ENCODE results near the gene METTL25.

METTL25 gene

DNA sequence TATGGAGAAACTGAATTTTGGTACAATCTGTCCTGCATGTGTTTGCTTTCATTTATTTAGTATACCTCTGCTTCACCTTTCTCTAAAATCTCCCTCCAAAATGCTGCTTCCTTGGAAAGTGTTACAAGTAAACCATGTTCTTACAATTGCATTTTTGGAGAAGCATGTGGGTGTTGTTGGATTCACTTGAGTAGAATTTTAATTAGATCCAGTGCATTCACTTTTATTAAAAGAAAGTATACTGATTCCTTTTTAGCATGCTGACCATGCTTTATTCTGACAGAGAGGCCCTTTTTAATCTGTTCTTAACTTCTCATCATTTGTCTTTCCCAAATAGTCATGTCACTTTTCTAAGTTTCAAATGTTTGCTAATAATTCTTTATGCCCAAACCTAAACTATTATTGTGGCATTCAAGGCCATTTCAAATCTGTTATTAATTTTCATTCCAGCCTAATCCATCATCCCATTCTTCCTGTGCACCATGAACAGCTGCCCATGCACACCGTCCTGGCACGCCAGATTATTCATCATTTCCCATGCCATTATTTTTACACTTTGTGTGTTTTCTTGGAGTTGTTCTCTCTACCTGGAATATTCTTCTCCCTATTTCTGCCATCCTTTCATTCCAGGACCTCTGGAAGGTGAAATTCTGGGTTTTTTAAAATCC is 90.7 kb downstream of the METTL25 start:
- H3K9me3 Mint-ChIP-seq = no peaks in the 10 kb centered on the region
- H3K36me3 Mint-ChIP-seq (ENCODE audit: insufficient read depth) = no peaks in the 10 kb centered on the region
- DNase-seq (ENCODE audit: low spot score in 2 of 2) = no peak
- H3K4me1 Mint-ChIP-seq = no peaks in the 10 kb centered on the region
- H3K27ac Mint-ChIP-seq (ENCODE audit: low read depth) = no peak overlapping the region
- no peak for ATAC-seq (replicated peaks; ENCODE audit: extremely low read depth, poor library complexity, severe bottlenecking)
- H3K27me3 Mint-ChIP-seq = no peaks in the 10 kb centered on the region
- H3K4me3 Mint-ChIP-seq = no peak overlapping the region

DNA sequence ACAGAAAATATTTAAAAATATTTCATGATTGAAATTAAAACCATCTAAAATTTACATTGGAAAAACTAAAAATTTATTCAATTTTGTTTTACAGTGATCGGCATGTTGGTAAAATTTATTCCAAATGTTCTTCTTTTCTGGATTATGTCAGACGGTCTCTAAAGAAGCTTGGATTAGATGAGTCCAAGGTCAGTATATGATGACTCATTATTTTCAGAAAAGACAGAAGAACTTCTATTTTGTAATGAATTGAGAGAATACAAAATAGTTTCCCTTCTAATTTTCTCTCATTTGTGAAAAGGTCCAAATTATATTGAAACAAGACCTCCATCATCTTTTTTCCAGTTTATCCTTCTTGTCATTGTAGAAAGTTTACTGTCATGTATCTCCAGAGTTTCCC is 98.3 kb downstream of the METTL25 start:
- H3K4me3 Mint-ChIP-seq = no peak overlapping the region
- no peak overlapping the region for H3K27ac Mint-ChIP-seq (ENCODE audit: low read depth)
- H3K36me3 Mint-ChIP-seq (ENCODE audit: insufficient read depth) = peaks cover 11% of the 10 kb centered on the region
- no peaks in the 10 kb centered on the region for H3K9me3 Mint-ChIP-seq
- no peak for ATAC-seq (replicated peaks; ENCODE audit: extremely low read depth, poor library complexity, severe bottlenecking)
- no peak for DNase-seq (ENCODE audit: low spot score in 2 of 2)
- no peaks in the 10 kb centered on the region for H3K27me3 Mint-ChIP-seq
- H3K4me1 Mint-ChIP-seq = no peaks in the 10 kb centered on the region

GRCh38 chr12:82458101-82458500 is 99.8 kb downstream of the METTL25 start:
- DNase-seq (ENCODE audit: low spot score in 2 of 2) (no peak), ATAC-seq (replicated peaks; ENCODE audit: extremely low read depth, poor library complexity, severe bottlenecking) (no peak)
- Mint-ChIP-seq H3K4me3 (no peak overlapping the region), H3K4me1 (no peaks in the 10 kb centered on the region), H3K27me3 (no peaks in the 10 kb centered on the region), H3K27ac (ENCODE audit: low read depth) (no peak overlapping the region), H3K36me3 (ENCODE audit: insufficient read depth) (peaks cover 11% of the 10 kb centered on the region), H3K9me3 (no peaks in the 10 kb centered on the region)

- no peak for ATAC-seq (replicated peaks; ENCODE audit: extremely low read depth, poor library complexity, severe bottlenecking)
- Mint-ChIP-seq H3K27ac (ENCODE audit: low read depth) (no peak overlapping the region), H3K4me1 (no peaks in the 10 kb centered on the region), H3K36me3 (ENCODE audit: insufficient read depth) (peaks cover 9% of the 10 kb centered on the region), H3K4me3 (no peak overlapping the region), H3K27me3 (no peaks in the 10 kb centered on the region), H3K9me3 (no peaks in the 10 kb centered on the region)
- no peak for DNase-seq (ENCODE audit: low spot score in 2 of 2)
Measured at GRCh38 chr12:82461393-82461792, 103.1 kb downstream of the METTL25 start.

DNA sequence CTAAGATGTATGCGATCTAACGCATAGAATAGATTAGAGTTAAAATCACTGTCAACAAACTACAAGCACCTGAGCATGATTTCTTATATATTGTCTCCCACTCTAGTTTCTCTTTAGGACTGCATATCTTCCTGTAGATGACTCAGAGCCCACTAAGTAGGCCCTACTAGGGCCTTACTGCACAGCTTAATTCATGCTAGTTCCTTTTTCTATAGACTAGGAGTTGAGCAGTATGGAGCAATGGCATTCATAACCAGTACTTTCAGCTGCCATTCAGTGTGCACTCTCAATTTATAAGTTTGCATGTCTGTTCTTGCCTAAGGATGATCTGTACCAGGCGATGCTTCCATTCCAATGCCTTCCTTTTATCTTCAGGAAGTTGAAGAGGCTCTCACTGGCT is 103.5 kb downstream of the METTL25 start:
- no peak overlapping the region for H3K27ac Mint-ChIP-seq (ENCODE audit: low read depth)
- no peak for DNase-seq (ENCODE audit: low spot score in 2 of 2)
- peaks cover 9% of the 10 kb centered on the region for H3K36me3 Mint-ChIP-seq (ENCODE audit: insufficient read depth)
- no peak overlapping the region for H3K4me3 Mint-ChIP-seq
- H3K27me3 Mint-ChIP-seq = no peaks in the 10 kb centered on the region
- H3K4me1 Mint-ChIP-seq = no peaks in the 10 kb centered on the region
- no peak for ATAC-seq (replicated peaks; ENCODE audit: extremely low read depth, poor library complexity, severe bottlenecking)
- no peaks in the 10 kb centered on the region for H3K9me3 Mint-ChIP-seq

DNA sequence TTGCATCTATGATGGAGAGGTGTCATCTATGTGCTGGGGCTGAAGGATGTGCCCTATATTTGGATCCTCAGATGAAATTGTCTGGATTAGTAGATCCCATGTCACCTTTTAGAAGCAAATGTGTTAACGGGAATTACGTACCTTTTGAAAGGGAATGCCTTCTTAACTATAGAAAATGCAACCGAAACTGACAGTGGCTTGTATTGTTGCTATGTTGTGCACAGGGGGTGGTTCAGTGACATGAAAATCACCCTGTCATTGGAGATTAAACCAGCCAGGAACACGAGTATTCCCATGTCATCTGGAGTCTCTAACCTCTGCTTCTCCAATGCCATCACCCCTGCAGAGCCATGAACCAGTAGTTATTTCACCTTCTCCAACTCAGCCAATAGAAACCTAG is 110.2 kb downstream of the METTL25 start:
- no peak for ATAC-seq (replicated peaks; ENCODE audit: extremely low read depth, poor library complexity, severe bottlenecking)
- no peaks in the 10 kb centered on the region for H3K27me3 Mint-ChIP-seq
- no peak for DNase-seq (ENCODE audit: low spot score in 2 of 2)
- peaks cover 5% of the 10 kb centered on the region for H3K9me3 Mint-ChIP-seq
- H3K4me3 Mint-ChIP-seq = no peak overlapping the region
- H3K27ac Mint-ChIP-seq (ENCODE audit: low read depth) = no peak overlapping the region
- no peaks in the 10 kb centered on the region for H3K36me3 Mint-ChIP-seq (ENCODE audit: insufficient read depth)
- no peaks in the 10 kb centered on the region for H3K4me1 Mint-ChIP-seq

- Mint-ChIP-seq H3K27ac (ENCODE audit: low read depth) (no peak overlapping the region), H3K4me1 (no peaks in the 10 kb centered on the region), H3K9me3 (peaks cover 5% of the 10 kb centered on the region), H3K36me3 (ENCODE audit: insufficient read depth) (no peaks in the 10 kb centered on the region), H3K4me3 (no peak overlapping the region), H3K27me3 (no peaks in the 10 kb centered on the region)
- ATAC-seq (replicated peaks; ENCODE audit: extremely low read depth, poor library complexity, severe bottlenecking) (no peak), DNase-seq (ENCODE audit: low spot score in 2 of 2) (no peak)
Measured at GRCh38 chr12:82470906-82471512, 112.7 kb downstream of the METTL25 start.

DNA sequence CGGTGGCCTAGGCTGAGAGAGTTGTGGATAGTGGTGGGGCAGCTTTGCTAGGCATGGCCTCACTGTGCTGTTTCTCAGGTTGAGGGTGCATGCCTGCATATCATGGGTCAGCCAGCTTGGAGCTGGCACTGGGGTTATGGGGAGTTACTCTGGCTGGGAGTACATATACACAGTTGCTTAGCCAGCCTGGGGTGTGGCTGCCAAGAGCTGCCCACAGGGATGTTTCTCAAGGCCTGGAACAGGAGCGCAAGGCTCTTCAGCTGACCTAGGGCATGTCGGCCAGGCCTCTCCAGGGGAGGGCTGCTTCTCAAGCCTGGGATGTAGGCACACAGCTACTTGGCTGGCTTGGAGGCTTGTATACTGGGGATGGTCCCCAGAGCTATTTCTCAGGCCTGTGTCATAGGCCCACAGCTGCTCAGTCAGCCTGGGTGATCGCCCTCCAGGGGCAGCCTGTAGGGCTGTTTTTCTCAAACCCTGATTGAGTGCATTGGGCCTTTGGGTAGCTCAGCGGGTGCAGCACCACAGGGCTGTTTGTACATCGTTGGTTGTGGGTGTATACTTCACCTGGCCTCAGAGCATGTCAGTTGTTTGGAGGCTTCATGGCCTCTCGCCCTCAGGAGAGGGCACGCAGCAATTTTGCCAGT is 114.9 kb downstream of the METTL25 start:
- peaks cover 5% of the 10 kb centered on the region for H3K9me3 Mint-ChIP-seq
- no peaks in the 10 kb centered on the region for H3K27me3 Mint-ChIP-seq
- DNase-seq (ENCODE audit: low spot score in 2 of 2) (no peak), ATAC-seq (replicated peaks; ENCODE audit: extremely low read depth, poor library complexity, severe bottlenecking) (no peak)
- H3K4me1 Mint-ChIP-seq = no peaks in the 10 kb centered on the region
- H3K27ac Mint-ChIP-seq (ENCODE audit: low read depth) = no peak overlapping the region
- H3K4me3 Mint-ChIP-seq = no peak overlapping the region
- no peaks in the 10 kb centered on the region for H3K36me3 Mint-ChIP-seq (ENCODE audit: insufficient read depth)

DNA sequence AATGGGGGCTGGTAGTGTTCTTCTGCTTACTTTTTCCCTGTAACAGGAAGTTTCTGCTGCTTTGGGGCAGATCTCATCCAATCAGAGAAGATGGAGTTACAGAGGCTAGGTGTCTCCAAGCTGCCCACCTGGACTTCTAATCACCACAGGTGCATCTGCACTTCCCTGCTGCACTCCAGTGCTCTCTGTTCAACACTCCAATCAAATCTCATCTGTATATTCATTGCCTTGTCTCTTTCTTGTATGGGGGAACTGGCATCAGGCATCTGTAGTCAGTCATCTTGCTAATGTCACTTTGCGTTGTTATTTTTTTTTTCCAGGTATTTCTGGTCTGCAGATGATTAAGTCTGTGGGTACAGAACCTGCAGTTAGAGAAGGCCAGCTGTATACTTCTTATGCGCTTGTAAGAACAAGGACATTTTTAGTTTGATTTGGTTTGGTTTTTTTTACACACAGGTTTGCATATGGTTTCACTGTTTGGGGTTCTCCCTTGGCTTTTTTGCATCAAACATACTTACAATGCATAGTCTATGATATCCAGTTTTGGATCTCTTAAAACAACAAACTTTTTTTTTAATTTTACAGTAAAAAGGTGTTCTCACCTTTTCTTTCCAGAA is 116.0 kb downstream of the METTL25 start:
- ATAC-seq (replicated peaks; ENCODE audit: extremely low read depth, poor library complexity, severe bottlenecking) (no peak), DNase-seq (ENCODE audit: low spot score in 2 of 2) (no peak)
- Mint-ChIP-seq H3K9me3 (peaks cover 5% of the 10 kb centered on the region), H3K27me3 (no peaks in the 10 kb centered on the region), H3K27ac (ENCODE audit: low read depth) (no peak overlapping the region), H3K4me3 (no peak overlapping the region), H3K36me3 (ENCODE audit: insufficient read depth) (no peaks in the 10 kb centered on the region), H3K4me1 (no peaks in the 10 kb centered on the region)

- Mint-ChIP-seq H3K4me3 (no peak overlapping the region), H3K4me1 (no peaks in the 10 kb centered on the region), H3K27ac (ENCODE audit: low read depth) (no peak overlapping the region), H3K9me3 (peaks cover 5% of the 10 kb centered on the region), H3K27me3 (no peaks in the 10 kb centered on the region), H3K36me3 (ENCODE audit: insufficient read depth) (no peaks in the 10 kb centered on the region)
- DNase-seq (ENCODE audit: low spot score in 2 of 2) (no peak), ATAC-seq (replicated peaks; ENCODE audit: extremely low read depth, poor library complexity, severe bottlenecking) (no peak)
Measured at GRCh38 chr12:82474798-82475184, 116.5 kb downstream of the METTL25 start.

DNA sequence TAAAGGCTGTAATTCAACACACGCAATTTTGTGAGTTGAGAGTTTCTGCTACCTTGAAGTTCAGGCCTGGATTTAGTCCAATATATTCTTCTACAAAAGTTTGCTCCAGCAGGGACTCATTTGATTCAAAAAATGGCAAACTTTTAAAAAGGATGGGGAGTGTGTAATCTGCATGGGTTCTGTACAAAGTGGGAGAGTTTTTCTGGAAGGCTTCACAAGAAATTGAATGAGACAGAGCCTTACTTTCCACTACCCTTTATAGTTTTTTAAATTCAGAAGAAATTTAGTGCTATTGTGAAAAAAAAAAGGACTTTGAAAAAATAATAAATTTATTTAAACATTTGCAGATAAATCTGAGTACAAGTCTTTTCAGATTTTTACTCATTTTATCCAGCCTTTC is 116.9 kb downstream of the METTL25 start:
- no peaks in the 10 kb centered on the region for H3K36me3 Mint-ChIP-seq (ENCODE audit: insufficient read depth)
- no peaks in the 10 kb centered on the region for H3K27me3 Mint-ChIP-seq
- ATAC-seq (replicated peaks; ENCODE audit: extremely low read depth, poor library complexity, severe bottlenecking) = no peak
- DNase-seq (ENCODE audit: low spot score in 2 of 2) = no peak
- H3K9me3 Mint-ChIP-seq = peaks cover 5% of the 10 kb centered on the region
- H3K4me1 Mint-ChIP-seq = no peaks in the 10 kb centered on the region
- no peak overlapping the region for H3K4me3 Mint-ChIP-seq
- H3K27ac Mint-ChIP-seq (ENCODE audit: low read depth) = no peak overlapping the region

DNA sequence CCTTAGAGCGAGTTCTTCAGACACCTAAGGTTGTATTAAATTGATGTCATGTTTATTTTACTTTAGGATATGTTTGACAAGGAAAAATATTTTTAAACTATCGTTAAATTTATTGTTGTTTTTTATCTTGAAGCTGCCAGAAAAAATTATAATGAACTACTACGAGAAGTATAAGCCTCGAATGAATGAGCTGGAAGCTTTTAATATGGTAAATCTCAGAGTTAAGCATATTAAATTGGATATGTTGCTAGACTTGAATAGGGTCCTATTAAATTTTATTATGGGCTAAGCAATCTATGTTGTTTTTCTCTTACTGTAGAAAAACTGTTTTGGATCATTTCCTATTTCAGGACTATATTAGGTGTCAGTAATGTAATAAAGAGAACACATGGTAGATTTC is 118.2 kb downstream of the METTL25 start:
- Mint-ChIP-seq H3K4me3 (no peak overlapping the region), H3K36me3 (ENCODE audit: insufficient read depth) (no peaks in the 10 kb centered on the region), H3K27me3 (no peaks in the 10 kb centered on the region), H3K27ac (ENCODE audit: low read depth) (no peak overlapping the region), H3K4me1 (no peaks in the 10 kb centered on the region), H3K9me3 (peaks cover 5% of the 10 kb centered on the region)
- DNase-seq (ENCODE audit: low spot score in 2 of 2) = no peak
- no peak for ATAC-seq (replicated peaks; ENCODE audit: extremely low read depth, poor library complexity, severe bottlenecking)

- ATAC-seq (replicated peaks; ENCODE audit: extremely low read depth, poor library complexity, severe bottlenecking) = no peak
- Mint-ChIP-seq H3K36me3 (ENCODE audit: insufficient read depth) (no peaks in the 10 kb centered on the region), H3K27me3 (no peaks in the 10 kb centered on the region), H3K4me3 (no peak overlapping the region), H3K4me1 (no peaks in the 10 kb centered on the region), H3K9me3 (peaks cover 16% of the 10 kb centered on the region), H3K27ac (ENCODE audit: low read depth) (no peak overlapping the region)
- DNase-seq (ENCODE audit: low spot score in 2 of 2) = no peak
Measured at GRCh38 chr12:82479511-82479910, 121.2 kb downstream of the METTL25 start.

Data from central memory CD8-positive, alpha-beta T cell (primary cell).